ENCODE measurements around the gene PLEKHA4.
A peak's percentile ranks its signal among the peaks of the same experiment; 100 is the strongest.
"Not testable (repeated sequence)": the region's sequence is repeated elsewhere in the genome, so short reads cannot be mapped to it uniquely, and the experiment has no call there.

PLEKHA4 gene

DNA sequence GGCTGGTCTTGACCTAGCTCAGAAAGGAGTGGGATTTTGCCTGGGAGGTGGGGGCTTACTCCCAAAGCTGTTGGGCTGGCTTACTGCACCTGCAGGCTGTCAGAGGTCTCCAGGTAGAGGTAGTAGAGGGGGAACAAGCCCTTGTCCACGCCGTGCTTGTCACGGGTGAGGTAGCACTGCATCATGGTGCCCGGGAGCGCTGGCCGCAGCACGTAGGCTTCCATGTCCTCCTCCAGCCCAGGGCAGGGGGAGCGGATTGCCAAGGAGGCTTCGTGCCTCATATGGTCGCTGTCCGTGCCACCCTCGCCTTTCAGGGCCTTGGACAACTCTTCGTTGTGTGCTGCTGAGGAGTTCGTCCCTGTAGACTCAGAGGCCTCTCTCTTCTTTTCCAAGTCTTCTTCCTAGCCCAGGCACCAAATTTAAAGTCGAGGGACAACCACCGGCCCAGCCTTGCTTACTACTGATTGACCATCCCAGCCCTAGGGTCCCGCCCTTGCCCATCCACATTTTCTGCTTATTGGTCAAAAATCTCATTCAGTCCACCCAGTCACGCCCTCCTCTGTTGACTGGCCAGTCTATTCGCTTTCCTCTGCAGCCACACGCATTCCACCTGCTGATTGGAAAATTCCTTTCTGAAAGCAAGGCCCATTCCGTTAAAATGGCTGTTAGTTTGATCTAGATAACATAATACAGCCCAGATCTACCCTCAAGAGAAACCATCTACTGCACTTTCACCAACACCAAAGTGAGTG lies 19.6 kb upstream of the PLEKHA4 start:
- DNase-seq, result no peak

GRCh38 chr19:48883726-48884125 lies 15.3 kb upstream of the PLEKHA4 start:
- DNase-seq, result no peak

DNA sequence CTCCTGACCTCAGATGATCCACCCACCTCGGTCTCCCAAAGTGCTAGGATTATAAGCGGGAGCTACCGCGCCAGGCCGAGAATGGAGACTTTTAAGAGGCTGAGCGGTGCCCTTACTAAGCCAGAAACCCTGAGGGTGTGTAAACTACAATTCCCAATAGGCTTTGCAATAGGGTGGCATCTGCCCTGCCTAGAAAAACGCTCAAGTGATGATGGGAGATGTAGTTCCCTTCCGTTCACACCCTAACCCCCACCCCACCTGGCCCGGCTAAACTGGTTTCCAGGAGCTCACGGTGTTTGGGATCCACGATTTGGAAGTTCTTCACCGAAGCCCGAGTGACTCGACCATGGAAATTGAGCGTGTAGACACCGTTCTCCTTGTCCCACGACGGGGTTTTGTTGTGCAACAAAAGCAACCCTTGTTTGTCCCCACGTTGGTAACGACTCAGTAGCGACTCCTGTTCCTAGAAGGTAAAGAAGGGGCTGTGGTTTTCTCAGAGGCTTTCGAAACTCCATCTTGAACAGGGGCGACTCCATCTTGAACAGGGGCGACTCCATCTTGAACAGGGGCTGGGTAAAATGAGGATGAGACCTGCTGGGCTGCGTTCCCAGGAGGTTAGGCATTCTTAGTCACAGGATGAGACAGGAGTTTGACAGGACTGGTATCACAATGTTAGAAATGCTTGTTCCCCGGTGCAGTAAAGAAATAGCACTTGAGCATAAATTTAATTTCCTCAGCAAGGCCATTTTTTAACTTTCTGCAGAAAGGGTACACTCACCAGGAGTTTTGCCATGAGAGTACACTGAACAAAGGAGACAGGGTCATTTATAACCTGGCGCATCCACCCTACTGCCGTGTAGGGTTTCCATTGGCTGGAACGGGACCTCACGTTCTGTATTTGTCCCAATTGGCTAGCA lies 13.6 kb upstream of the PLEKHA4 start:
- DNase-seq, result no peak

GRCh38 chr19:48879696-48880095 lies 11.3 kb upstream of the PLEKHA4 start:
- not testable (repeated sequence) for DNase-seq

GRCh38 chr19:48879025-48879637 lies 10.7 kb upstream of the PLEKHA4 start:
- DNase-seq, result no peak

GRCh38 chr19:48878196-48879024 lies 10.0 kb upstream of the PLEKHA4 start:
- no peak for DNase-seq

DNA sequence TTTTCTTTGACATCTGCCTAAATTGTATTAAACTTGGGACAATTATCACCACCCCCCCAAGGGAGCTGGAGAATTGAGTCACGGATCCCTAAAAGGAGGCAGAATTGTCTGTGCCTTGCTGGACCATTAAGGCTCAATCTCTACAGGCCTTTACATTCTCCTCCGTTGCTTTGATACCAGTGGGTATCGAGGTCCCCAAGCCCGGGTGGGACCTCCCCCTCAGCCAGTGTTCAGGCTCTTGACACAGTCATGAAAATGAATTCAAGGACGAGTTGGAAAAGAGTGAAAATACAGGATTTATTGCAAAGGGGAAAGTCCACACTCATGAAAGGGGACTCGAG lies 9.4 kb upstream of the PLEKHA4 start:
- DNase-seq, result no peak

DNA sequence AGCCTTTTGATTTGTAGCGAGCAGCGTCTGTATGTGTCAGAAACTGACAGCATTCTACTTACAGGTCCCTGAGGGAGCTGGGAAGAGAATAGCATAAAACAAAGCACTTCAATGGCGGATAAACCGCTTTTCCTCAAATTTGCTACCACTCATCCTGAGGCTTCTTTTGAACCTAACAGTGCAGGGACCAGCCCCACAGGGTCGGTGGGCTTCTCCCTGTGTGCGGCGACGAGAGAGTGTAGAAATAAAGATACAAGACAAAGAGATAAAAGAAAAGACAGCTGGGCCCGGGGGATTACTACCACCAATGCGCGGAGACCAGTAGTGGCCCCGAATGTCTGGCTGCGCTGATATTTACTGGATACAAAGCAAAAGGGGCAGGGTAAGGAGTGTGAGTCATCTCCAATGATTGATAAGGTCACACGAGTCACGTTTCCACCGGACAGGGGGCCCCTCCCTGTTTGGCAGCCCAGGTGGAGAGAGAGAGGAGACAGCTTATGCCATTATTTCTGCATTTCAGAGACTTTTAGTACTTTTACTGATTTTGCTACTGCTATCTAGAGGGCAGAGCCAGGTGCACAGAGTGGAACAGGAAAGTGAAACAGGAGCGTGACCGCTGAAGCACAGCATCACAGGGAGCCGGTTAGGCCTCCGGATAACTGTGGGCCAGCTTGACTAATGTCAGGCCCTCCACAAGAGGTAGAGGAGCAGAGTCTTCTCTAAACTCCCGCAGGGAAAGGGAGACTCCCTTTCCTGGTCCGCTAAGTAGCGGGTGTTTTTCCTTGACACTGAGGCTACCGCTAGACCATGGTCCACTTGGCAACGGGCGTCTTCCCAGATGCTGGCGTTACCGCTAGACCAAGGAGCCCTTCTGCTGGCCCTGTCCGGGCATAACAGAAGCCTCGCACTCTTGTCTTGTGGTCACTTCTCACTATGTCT lies 7.9 kb upstream of the PLEKHA4 start:
- DNase-seq, result peak; percentile 67

DNA sequence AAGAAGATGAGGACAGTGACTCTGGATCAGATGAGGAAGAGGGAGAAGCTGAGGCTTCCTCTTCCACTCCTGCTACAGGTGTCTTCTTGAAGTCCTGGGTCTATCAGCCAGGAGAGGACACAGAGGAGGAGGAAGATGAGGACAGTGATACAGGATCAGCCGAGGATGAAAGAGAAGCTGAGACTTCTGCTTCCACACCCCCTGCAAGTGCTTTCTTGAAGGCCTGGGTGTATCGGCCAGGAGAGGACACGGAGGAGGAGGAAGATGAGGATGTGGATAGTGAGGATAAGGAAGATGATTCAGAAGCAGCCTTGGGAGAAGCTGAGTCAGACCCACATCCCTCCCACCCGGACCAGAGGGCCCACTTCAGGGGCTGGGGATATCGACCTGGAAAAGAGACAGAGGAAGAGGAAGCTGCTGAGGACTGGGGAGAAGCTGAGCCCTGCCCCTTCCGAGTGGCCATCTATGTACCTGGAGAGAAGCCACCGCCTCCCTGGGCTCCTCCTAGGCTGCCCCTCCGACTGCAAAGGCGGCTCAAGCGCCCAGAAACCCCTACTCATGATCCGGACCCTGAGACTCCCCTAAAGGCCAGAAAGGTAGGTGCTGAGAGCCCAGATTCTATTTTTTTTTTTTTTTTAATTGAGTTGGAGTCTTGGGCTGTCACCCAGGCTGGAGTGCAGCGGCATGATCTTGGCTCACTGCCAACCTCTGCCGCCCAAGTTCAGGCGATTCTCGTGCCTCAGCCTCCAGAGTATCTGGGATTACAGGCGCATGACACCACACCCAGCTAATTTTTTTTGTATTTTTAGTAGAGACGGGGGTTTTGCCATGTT lies 6.1 kb upstream of the PLEKHA4 start:
- no peak for DNase-seq

- DNase-seq, result no peak
Observed at GRCh38 chr19:48873476-48874302, 5.3 kb upstream of the PLEKHA4 start.

DNA sequence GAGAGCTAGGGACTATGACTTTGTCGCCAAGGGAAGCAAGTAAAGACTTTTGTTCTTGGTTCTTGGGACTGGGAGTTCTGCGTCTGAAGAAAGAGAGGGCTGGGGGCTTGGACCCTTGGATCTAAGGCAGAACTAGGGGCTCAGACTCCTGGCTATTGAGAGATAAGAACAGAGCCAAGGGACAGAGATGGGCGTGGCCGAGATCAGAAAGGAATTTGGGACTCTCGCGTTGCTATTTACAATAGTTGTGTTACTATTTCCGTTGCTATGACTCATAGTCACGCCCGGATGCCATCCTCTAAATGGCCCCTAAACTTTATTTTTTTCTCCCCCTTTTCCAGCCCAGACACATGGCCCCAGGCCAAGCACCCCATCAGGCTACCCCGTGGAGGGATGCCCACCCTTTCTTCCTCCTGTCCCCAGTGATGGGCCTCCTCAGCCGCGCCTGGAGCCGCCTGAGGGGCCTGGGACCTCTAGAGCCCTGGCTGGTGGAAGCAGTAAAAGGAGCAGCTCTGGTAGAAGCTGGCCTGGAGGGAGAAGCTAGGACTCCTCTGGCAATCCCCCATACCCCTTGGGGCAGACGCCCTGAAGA lies 4.6 kb upstream of the PLEKHA4 start:
- DNase-seq, result peak; percentile 82

DNA sequence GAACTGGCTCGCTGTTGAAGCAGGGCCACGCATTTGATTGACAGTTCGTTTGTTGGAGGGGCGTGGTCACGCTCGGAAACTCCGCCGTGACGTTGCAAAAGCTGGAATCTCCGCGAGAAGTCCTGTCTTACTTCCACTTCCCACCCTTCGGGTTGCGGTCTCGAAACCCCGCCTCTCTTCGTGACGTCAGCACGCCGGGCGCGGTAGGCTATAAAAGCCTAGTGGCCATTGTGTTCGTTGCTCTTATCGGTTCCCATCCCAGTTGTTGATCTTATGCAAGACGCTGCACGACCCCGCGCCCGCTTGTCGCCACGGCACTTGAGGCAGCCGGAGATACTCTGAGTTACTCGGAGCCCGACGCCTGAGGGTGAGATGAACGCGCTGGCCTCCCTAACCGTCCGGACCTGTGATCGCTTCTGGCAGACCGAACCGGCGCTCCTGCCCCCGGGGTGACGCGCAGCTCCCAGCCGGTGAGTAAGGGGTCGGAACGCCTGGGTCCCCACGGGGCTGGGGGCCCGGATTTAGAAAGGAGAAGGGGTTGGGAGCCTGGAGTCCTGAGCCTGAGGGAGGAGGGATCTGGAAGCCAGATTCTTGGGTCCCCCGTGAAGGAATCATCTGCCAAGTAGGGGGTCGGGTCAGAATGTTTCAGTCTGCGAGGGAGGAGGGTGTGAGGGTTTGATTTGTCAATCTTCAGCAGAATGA lies 3.9 kb upstream of the PLEKHA4 start, which contains the start of gene PPP1R15A:
PPP1R15A (plus strand) TSS at position 240 of the 702 bp plus-strand sequence. CDS start 813 bp downstream, outside the sequence.
- peak; percentile 99 for DNase-seq

GRCh38 chr19:48871471-48872181 lies 3.2 kb upstream of the PLEKHA4 start:
- DNase-seq, result not testable (repeated sequence)

- DNase-seq, result no peak
Observed at GRCh38 chr19:48870048-48870447, 1.6 kb upstream of the PLEKHA4 start.

GRCh38 chr19:48867746-48868113 lies 687 bp downstream of the PLEKHA4 start:
- no peak for DNase-seq

GRCh38 chr19:48867123-48867745 lies 1.2 kb downstream of the PLEKHA4 start:
- DNase-seq, result no peak

GRCh38 chr19:48866692-48867091 lies 1.7 kb downstream of the PLEKHA4 start:
- DNase-seq, result no peak

Measured in stimulated activated CD4-positive, alpha-beta T cell treated with anti-CD3 and anti-CD28 coated beads, Interleukin-1b, Interleukin-23, amount 100 ng/mL, for 48 hours (primary cell).